WTC11 (cell line): ENCODE data around the gene RGS6. TPM values are rescaled to one million over a fixed set of nuclear protein-coding genes. Genes with fewer than 3 reads are reported as not detected.
A peak's percentile ranks its signal among the peaks of the same experiment; 100 is the strongest.

Experiments
- ATAC-seq: fragments of 200-7000 bp; cut with Tn5 transposase; 2 replicates; pipeline ENCODE4 v1.10.0; 2021; ENCODE audit warnings: mild to moderate bottlenecking, moderate library complexity
- CTCF ChIA-PET: fragments of 300-600 bp; sonication (Branson Sonifier 250); formaldehyde crosslinking; loops from one replicate; lab custom pipeline; 2021; ENCODE audit warnings: antibody characterized with exemption; lab: Charles Lee
- POLR2A ChIA-PET: fragments of 350-600 bp; sonication (Branson Sonifier 250); formaldehyde crosslinking; loops from one replicate; lab custom pipeline; 2021; ENCODE audit warnings: antibody characterized with exemption; lab: Charles Lee
- DNase-seq: peaks from one replicate; pipeline ENCODE4 v3.0.0; 2021; ENCODE audit warnings: low spot score
- H3K27ac Mint-ChIP-seq: 2 replicates; pipeline ENCODE4 v1.8.0; 2021; ENCODE audit warnings: mixed read lengths
- H3K27me3 Mint-ChIP-seq: 2 replicates; pipeline ENCODE4 v1.8.0; 2021; ENCODE audit warnings: low read depth, mild to moderate bottlenecking, moderate library complexity, mixed read lengths
- H3K36me3 Mint-ChIP-seq: 2 replicates; pipeline ENCODE4 v1.8.0; 2021; ENCODE audit warnings: mixed read lengths
- H3K4me1 Mint-ChIP-seq: 2 replicates; pipeline ENCODE4 v1.8.0; 2022; ENCODE audit warnings: mixed read lengths
- H3K4me3 Mint-ChIP-seq: 2 replicates; pipeline ENCODE4 v1.8.0; 2021; ENCODE audit warnings: mild to moderate bottlenecking, moderate library complexity, mixed read lengths
- H3K9me3 Mint-ChIP-seq: 2 replicates; pipeline ENCODE4 v1.8.0; 2021; ENCODE audit warnings: mixed read lengths
- CREB1 ChIP-seq: sonication (generic); formaldehyde crosslinking; IDR thresholded peaks from 2 replicates; pipeline ENCODE4 v1.8.0; 2023; ENCODE audit warnings: mild to moderate bottlenecking, missing genetic modification reagents
- E2F4 ChIP-seq: sonication (generic); formaldehyde crosslinking; IDR thresholded peaks from 2 replicates; pipeline ENCODE4 v1.8.1; 2022; ENCODE audit warnings: low read depth, mild to moderate bottlenecking, moderate library complexity, missing genetic modification reagents, borderline replicate concordance
- ERG ChIP-seq: fragments of 250-450 bp; sonication (Bioruptor Pico); IDR thresholded peaks from 2 replicates; pipeline ENCODE4 v1.8.0; 2021; ENCODE audit warnings: mild to moderate bottlenecking
- ETV6 ChIP-seq: sonication (generic); formaldehyde crosslinking; IDR thresholded peaks from 2 replicates; pipeline ENCODE4 v1.8.1; 2022; ENCODE audit warnings: mild to moderate bottlenecking, missing genetic modification reagents
- FOXP4 ChIP-seq: sonication (generic); formaldehyde crosslinking; IDR thresholded peaks from 2 replicates; pipeline ENCODE4 v1.8.0; 2022; ENCODE audit warnings: mild to moderate bottlenecking, missing genetic modification reagents
- GRHL2 ChIP-seq: fragments of 250-450 bp; sonication (Bioruptor Pico); IDR thresholded peaks from 2 replicates; pipeline ENCODE4 v1.8.0; 2022; ENCODE audit warnings: mild to moderate bottlenecking, moderate library complexity; ENCODE audit not compliant: insufficient replicate concordance, severe bottlenecking
- GTF2I ChIP-seq: fragments of 250-450 bp; sonication (Bioruptor Pico); conservative IDR thresholded peaks from 2 replicates; pipeline ENCODE4 v1.4.0; 2021; ENCODE audit warnings: mild to moderate bottlenecking
- HMGXB4 ChIP-seq: sonication (generic); formaldehyde crosslinking; IDR thresholded peaks from 2 replicates; pipeline ENCODE4 v1.8.1; 2023; ENCODE audit warnings: mild to moderate bottlenecking, moderate library complexity, missing genetic modification reagents
- JUN ChIP-seq: sonication (generic); formaldehyde crosslinking; IDR thresholded peaks from 2 replicates; pipeline ENCODE4 v1.8.0; 2023; ENCODE audit warnings: mild to moderate bottlenecking, missing genetic modification reagents
- KAT7 ChIP-seq: sonication (generic); formaldehyde crosslinking; IDR thresholded peaks from 2 replicates; pipeline ENCODE4 v1.8.1; 2023; ENCODE audit warnings: missing genetic modification reagents, mild to moderate bottlenecking, borderline replicate concordance
- MAX ChIP-seq: sonication (generic); formaldehyde crosslinking; IDR thresholded peaks from 2 replicates; pipeline ENCODE4 v1.8.0; 2022; ENCODE audit warnings: mild to moderate bottlenecking, missing genetic modification reagents
- MXD4 ChIP-seq: fragments of 250-450 bp; sonication (Bioruptor Pico); IDR thresholded peaks from 2 replicates; pipeline ENCODE4 v1.8.0; 2021; ENCODE audit warnings: mild to moderate bottlenecking, moderate library complexity, borderline replicate concordance
- NFYB ChIP-seq: sonication (generic); formaldehyde crosslinking; conservative IDR thresholded peaks from 2 replicates; pipeline ENCODE4 v1.8.0; 2022; ENCODE audit warnings: low read depth, missing genetic modification reagents
- NR1H2 ChIP-seq: sonication (generic); formaldehyde crosslinking; IDR thresholded peaks from 2 replicates; pipeline ENCODE4 v1.9.0; 2021; ENCODE audit warnings: mild to moderate bottlenecking, moderate library complexity, missing genetic modification reagents
- SP1 ChIP-seq: sonication (generic); formaldehyde crosslinking; conservative IDR thresholded peaks from 2 replicates; pipeline ENCODE4 v1.8.1; 2022; ENCODE audit warnings: missing genetic modification reagents
- TEAD4 ChIP-seq: sonication (generic); formaldehyde crosslinking; IDR thresholded peaks from 2 replicates; pipeline ENCODE4 v1.8.0; 2022; ENCODE audit warnings: mild to moderate bottlenecking, missing genetic modification reagents
- TP53 ChIP-seq: sonication (generic); formaldehyde crosslinking; IDR thresholded peaks from 2 replicates; pipeline ENCODE4 v1.8.1; 2023; ENCODE audit warnings: mild to moderate bottlenecking, missing genetic modification reagents
- USF2 ChIP-seq: sonication (generic); formaldehyde crosslinking; IDR thresholded peaks from 2 replicates; pipeline ENCODE4 v1.8.1; 2023; ENCODE audit warnings: mild to moderate bottlenecking, missing genetic modification reagents, moderate library complexity
- ZMAT4 ChIP-seq: fragments of 250-450 bp; sonication (Bioruptor Pico); IDR thresholded peaks from 2 replicates; pipeline ENCODE4 v1.9.0; 2021; ENCODE audit warnings: mild to moderate bottlenecking
- ZNF263 ChIP-seq: sonication (generic); formaldehyde crosslinking; IDR thresholded peaks from 2 replicates; pipeline ENCODE4 v1.8.1; 2022; ENCODE audit warnings: low read depth, mild to moderate bottlenecking, moderate library complexity, missing genetic modification reagents
- ZNF396 ChIP-seq: fragments of 250-450 bp; sonication (Bioruptor Pico); IDR thresholded peaks from 2 replicates; pipeline ENCODE4 v1.8.0; 2021; ENCODE audit warnings: mild to moderate bottlenecking, moderate library complexity, borderline replicate concordance
- ZNF671 ChIP-seq: fragments of 250-450 bp; sonication (Bioruptor Pico); IDR thresholded peaks from 2 replicates; pipeline ENCODE4 v1.8.0; 2021; ENCODE audit warnings: mild to moderate bottlenecking
- total RNA-seq: library from RNA; stranded (reverse); gene quantifications from 3 replicates; pipeline ENCODE4 v1.2.3, GENCODE V29; 2021

Gene RGS6
- total RNA-seq, 1 experiment from 2014 or later: 1.0 TPM

- H3K4me3 Mint-ChIP-seq: no peak overlapping the region
- H3K9me3 Mint-ChIP-seq: peaks cover 14% of the 10 kb centered on the region
- CTCF ChIA-PET: interaction anchor here (1.0 kb wide), 1 partner anchor 16 kb away, joined by 3 read pairs; no protein-coding TSS in a partner anchor
- no peak for DNase-seq
- no peaks in the 10 kb centered on the region for H3K27me3 Mint-ChIP-seq
- TF ChIP-seq JUN (CRISPR knock-in tag): no peak
- no peak for TF ChIP-seq GRHL2 (CRISPR knock-in tag)
- no peak for TF ChIP-seq ETV6
- TF ChIP-seq FOXP4: no peak
- no peak for TF ChIP-seq SP1
- TF ChIP-seq MXD4 (CRISPR knock-in tag): no peak
- no peak for TF ChIP-seq TP53 (CRISPR knock-in tag)
- TF ChIP-seq TEAD4 (CRISPR knock-in tag): no peak
- TF ChIP-seq, all 79 proteins: peak for 0
- H3K36me3 Mint-ChIP-seq: peaks cover 2% of the 10 kb centered on the region; the same call in 1 of the 2 replicates
- no peak overlapping the region for H3K27ac Mint-ChIP-seq
- POLR2A ChIA-PET: no interaction called here
- peaks cover 3% of the 10 kb centered on the region; the same call in 1 of the 2 replicates for H3K4me1 Mint-ChIP-seq
- no peak for ATAC-seq
These were observed 472.0 kb downstream of the RGS6 start for GRCh38 chr14:72404106-72404774.

GRCh38 chr14:72404998-72405397 lies 472.8 kb downstream of the RGS6 start:
- TF ChIP-seq GTF2I (CRISPR knock-in tag) (no peak), ZNF263 (no peak), GRHL2 (CRISPR knock-in tag) (no peak), NR1H2 (CRISPR knock-in tag) (no peak), ZNF671 (CRISPR knock-in tag) (no peak), KAT7 (CRISPR knock-in tag) (no peak), ERG (no peak)
- H3K27me3 Mint-ChIP-seq: no peaks in the 10 kb centered on the region
- ChIA-PET CTCF (interaction anchor here (1.0 kb wide), 1 partner anchor 15 kb away, joined by 3 read pairs; no protein-coding TSS in a partner anchor), POLR2A (no interaction called here)
- DNase-seq (no peak), ATAC-seq (peak; percentile 56; the same call in 1 of the 2 replicates)
- peaks cover 2% of the 10 kb centered on the region; the same call in 1 of the 2 replicates for H3K36me3 Mint-ChIP-seq
- peaks cover 3% of the 10 kb centered on the region; the same call in 1 of the 2 replicates for H3K4me1 Mint-ChIP-seq
- H3K9me3 Mint-ChIP-seq: peaks cover 14% of the 10 kb centered on the region
- H3K27ac Mint-ChIP-seq: no peak overlapping the region
- no peak overlapping the region for H3K4me3 Mint-ChIP-seq

- H3K27me3 Mint-ChIP-seq: no peaks in the 10 kb centered on the region; the same call in 1 of the 2 replicates
- peaks cover 21% of the 10 kb centered on the region for H3K9me3 Mint-ChIP-seq
- no peak overlapping the region for H3K4me3 Mint-ChIP-seq
- DNase-seq (no peak), ATAC-seq (no peak)
- H3K27ac Mint-ChIP-seq: no peak overlapping the region
- CTCF ChIA-PET: no interaction called here
- POLR2A ChIA-PET: no interaction called here
- peaks cover 3% of the 10 kb centered on the region; the same call in 1 of the 2 replicates for H3K4me1 Mint-ChIP-seq
- peaks cover 2% of the 10 kb centered on the region; the same call in 1 of the 2 replicates for H3K36me3 Mint-ChIP-seq
- TF ChIP-seq USF2 (CRISPR knock-in tag) (no peak), ZNF396 (no peak), E2F4 (CRISPR knock-in tag) (no peak), ERG (no peak), ZMAT4 (CRISPR knock-in tag) (no peak), MAX (CRISPR knock-in tag) (no peak), HMGXB4 (CRISPR knock-in tag) (no peak), CREB1 (CRISPR knock-in tag) (no peak), NFYB (CRISPR knock-in tag) (no peak)
These were observed 475.8 kb downstream of the RGS6 start for GRCh38 chr14:72408020-72408419.
